Stimulated activated CD8-positive, alpha-beta memory T cell treated with anti-CD3 and anti-CD28 coated beads, Interleukin-4, amount 100 ng/mL, for 24 hours (primary cell): ENCODE measurements around the gene ATP10A.
"Not testable (repeated sequence)": the region's sequence is repeated elsewhere in the genome, so short reads cannot be mapped to it uniquely, and the experiment has no call there.

Source experiments
- DNase-seq: peaks from one replicate; pipeline ENCODE4 v3.0.0-alpha.2; 2020; ENCODE audit warnings: low read depth

The ATP10A gene

DNA sequence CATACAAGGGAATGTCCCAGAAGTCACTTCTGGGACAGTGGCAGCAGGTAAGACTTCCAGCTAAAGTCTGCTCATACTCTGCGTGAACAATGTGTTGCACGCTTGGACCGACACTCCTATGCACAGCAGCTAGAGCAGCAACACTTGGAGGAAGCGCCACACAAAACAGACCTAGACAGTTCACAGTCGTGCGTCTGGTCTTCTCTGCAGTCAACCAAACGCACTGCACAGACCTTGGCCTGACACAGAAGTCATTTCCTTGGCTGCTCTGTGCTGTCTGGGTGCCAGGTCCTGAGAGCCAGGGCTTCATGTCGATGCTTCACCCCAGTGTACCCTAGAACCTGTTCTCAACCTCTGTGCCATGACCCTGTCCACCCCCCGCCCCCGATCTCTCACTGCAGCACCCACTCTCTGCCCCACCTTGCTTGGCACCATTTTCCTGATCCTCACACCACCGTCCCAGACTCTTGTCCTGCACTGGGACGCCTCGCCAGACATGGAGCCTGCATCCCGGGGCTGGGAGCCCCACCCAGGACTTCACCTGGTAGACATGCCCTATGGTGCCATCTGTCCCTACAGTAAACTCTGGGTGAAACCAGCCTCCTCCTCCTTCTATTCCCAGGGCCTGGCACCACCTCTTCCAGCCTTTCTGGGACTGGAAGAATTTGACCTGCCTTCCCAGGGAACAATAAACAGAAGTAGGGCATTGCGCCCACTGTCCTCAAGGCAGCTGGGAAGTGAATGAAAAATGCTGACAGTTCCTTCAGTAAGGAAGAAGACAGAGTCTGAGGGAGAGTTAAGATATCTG is 3.1 kb downstream of the ATP10A start:
- DNase-seq: no peak

GRCh38 chr15:25858952-25859760 is 4.0 kb downstream of the ATP10A start:
- no peak for DNase-seq

- DNase-seq: not testable (repeated sequence)
Observed at GRCh38 chr15:25856059-25856458, 7.1 kb downstream of the ATP10A start.

- no peak for DNase-seq
Observed at GRCh38 chr15:25852661-25853524, 10.2 kb downstream of the ATP10A start.

GRCh38 chr15:25852027-25852426 is 11.1 kb downstream of the ATP10A start:
- no peak for DNase-seq

DNA sequence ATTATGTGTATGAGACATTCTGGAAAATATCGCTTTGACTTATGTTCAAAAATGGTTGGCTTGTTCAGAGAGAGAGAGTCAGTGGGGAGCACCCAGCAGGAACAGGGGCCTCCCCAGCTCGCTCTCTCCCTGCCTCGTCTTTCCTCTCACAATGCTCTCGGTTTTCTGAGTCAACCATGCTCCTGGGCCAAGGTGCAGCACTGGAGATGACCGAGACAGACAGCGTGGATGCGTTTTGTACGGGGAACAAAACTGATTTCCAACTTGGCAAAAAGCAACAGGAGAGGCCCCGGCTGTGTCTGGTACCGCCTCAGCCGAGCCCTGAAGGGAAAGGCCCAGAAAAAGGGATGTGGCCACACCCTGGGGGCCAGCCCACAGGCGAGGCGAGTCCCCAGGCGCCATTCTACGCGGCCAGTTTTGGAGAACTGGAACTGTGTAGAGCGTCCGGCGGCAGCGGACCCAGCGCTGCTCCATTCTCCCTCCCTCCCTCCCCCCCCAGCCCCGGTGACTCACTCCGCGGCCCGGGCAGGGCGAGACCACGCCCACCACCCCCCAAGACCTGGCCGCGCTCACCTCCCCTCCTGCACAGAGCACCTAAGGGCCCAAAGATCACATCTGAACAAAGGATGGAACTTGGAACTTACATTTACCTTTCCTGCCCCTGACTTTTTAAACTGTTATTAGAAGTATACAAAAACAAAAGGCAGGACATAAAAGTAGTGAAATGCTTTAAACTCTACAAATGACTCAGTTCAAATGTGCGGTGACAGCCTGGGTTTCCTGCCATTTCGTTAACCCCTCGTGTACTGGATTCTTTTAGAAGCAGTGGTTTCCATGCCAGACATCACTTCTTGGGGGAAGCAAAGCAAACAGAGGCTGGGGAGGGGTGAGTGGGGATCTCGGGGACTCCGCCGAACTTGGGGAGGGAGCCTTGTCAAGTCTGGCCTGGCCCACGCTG is 12.7 kb downstream of the ATP10A start:
- DNase-seq: peak; percentile 54

- no peak for DNase-seq
Observed at GRCh38 chr15:25849157-25849921, 13.8 kb downstream of the ATP10A start.

GRCh38 chr15:25848784-25849156 is 14.4 kb downstream of the ATP10A start:
- DNase-seq: no peak

DNA sequence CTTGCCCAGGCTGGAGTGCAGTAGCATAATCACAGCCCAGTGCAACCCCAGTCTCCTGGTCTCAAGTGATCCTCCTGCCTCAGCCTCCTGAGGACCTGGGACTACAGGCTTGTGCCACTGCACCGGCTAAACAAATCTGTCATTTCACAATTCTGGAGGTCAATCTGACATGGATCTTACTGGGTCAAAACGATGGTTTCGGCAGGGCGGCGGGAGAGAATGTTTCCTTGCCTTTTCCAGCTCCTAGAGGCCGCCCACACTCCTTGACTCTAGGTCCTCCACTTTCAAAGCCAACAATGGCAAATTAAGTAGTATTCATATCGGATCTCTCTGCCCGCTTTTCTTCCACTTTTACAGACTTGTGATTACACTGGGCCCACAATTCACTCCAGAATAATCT is 14.8 kb downstream of the ATP10A start:
- DNase-seq: no peak

- DNase-seq: no peak
Observed at GRCh38 chr15:25847051-25847450, 16.1 kb downstream of the ATP10A start.

DNA sequence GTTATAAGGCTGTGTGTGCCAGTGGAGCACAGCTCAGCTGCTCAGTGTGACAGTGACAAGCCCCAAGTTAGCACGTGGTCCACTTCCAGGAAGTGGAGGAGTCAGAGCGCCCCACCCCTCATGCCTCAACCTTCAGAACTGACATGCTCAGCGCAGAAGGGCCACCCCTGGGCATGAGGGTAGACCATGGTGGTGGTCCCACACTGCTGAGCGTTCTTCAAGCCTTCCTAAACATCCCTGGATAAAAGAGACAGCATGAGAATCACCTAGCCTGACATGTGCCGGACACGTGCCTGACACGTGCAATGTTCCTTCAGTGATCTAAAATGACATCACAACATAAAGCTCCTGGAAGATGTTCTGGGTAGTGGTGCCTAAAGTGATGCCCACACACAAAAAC is 16.8 kb downstream of the ATP10A start:
- peak; percentile 46 for DNase-seq

DNA sequence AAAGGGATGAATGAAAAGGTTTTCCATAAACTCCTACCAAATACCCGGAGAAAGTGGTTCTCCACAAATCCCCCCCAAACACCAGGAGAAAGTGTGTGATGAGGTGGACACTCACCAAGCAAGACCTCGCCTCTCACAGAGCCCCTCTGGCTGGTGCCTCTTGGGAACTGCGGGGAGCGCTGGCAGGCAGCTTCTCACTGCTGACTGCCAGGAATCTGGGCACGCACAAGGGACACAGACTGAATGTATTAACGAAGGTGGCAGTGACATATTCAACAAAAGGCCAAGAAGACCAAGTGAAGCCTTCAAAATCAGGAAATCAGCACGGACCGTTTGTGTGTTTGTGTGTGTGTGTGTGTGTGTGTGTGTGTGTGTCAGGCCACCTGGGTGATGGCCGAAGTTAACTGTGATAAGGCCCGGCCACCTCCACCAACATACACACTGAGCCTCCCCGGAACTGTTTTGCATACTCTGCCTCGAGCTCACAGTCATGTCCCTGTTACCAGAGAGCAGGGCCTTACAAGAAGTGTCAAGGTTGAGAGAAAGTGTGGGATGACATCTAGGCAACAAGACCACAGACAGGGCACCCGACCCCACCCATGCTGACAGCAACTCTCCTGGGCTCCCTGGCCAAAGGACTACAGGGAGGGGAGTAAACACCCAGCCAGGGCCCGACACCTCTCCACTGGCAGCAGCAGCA is 18.0 kb downstream of the ATP10A start:
- no peak for DNase-seq

GRCh38 chr15:25844542-25844941 is 18.6 kb downstream of the ATP10A start:
- no peak for DNase-seq

DNA sequence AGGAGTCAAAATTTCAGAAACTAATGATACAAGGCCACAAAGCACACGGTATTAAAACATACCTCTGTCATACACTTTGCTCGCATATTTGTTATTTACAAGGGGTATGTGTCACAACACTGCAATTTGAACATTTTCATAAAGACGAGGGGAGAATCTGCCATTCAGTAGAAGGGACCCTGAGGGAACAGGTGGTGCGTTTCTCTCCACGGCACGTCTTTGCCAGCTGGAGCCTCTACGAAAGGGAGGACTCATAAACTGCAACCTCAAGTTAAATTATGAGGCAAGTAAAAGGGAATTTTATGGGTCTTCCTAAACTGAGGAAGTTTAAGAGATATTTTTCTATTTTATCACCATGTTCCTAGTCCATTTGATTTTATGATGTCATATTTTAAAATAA is 19.1 kb downstream of the ATP10A start:
- no peak for DNase-seq

DNA sequence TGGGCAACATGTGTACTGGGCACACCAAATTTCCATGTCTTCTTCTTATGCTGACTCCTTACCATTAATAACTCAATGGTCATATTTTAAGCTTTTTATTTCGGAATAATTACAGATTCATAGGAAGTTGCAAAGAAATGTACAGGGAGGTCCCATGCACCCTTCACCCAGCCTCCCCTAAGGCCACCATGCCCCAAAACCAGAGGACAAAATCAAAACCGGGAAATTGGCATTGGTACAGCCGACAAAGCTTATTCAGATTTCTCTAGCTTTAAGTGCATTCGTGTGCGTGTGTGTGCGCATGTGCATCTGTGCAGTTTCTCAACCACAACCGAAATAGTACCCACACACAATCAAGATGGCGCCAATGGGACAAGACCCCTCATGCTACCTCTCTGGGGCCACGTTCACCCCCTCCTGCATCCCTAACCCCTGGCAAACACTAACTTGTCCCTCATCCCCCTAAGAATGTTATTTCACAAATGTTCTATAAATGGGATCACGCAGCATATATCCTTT is 23.4 kb downstream of the ATP10A start:
- DNase-seq: no peak

- no peak for DNase-seq
Observed at GRCh38 chr15:25838871-25839195, 24.3 kb downstream of the ATP10A start.

- DNase-seq: no peak
Observed at GRCh38 chr15:25838191-25838870, 24.8 kb downstream of the ATP10A start.

DNA sequence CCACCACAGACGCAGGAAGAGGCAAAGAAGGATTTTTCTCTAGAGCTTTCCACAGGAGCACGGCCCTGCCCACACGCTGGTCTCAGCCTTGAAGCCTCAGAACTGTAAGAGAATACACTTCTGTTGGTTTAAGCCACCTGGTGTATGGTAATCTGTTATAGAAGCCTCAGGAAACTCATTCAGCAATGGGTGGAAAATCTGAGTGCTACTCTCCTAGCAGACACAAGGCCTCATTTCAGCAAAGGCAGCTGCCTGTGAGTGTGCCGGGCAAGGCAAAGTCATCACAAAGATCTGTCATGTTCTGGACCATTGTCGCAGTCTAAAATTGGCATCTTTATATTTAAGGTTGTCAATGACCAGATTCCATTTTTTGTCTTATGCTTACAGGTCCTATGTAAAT is 31.0 kb downstream of the ATP10A start:
- no peak for DNase-seq

DNA sequence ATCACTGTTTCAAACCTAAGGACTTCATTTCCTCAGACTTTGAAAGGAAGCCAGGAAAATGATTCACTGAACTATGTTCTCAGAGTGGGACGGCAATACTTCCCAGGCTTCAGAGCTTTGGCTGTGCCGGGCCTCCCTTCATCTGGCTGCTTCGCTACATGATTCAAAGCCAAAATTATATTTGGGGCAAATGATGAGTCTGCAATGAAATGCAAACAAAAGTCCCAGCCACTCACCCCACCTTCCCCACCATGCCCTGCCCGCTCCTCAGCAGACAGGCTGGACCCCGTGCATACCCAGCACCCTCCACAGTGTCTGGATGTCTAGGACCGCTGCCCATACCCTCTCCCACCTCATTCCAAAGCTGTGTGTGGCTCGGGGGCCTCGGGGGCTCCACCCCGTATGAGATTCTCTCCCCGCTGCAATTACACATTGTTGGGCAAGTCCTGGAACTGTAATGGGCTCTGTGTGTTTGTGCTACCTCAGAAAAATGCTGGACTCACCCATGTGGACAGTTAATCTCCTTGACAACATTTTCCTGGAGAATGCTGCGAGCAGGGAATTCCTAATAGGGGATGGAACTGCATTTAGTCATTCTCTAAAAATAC is 32.2 kb downstream of the ATP10A start:
- DNase-seq: no peak
